Measurements from ENCODE around the gene RNF167.

Gene RNF167

DNA sequence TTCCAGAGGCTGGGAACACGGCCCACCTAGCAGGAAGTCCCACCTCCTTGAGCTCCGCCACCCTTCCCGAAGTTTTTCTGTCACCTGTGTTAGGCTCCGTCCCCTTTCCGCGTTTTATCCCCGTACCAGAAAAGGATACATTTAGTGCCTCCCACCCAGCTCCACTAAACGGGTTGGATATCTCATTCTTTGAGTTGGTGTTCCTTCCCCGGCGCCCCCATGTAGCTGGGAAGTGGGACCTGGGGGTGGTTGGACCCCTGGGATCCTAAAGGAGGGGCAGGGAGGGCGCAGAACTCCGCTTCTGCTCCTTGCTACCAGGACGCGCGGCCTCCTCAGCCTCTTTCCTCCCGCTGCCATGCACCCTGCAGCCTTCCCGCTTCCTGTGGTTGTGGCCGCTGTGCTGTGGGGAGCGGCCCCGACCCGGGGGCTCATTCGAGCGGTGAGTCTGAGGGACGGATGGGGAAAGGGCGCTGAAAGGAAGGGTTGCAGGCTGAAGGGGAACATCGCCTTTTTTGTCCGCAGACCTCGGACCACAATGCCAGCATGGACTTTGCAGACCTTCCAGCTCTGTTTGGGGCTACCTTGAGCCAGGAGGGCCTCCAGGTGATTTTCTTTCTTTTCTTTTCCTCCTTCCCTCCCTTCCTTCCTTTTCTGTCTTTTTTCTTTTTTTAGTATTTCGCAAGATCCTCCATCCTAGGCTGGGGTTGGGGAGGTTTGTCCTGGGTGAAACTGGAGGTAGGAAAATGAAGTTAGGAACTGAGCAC is 669 bp downstream of the RNF167 start:
- DNase-seq = no peak

DNA sequence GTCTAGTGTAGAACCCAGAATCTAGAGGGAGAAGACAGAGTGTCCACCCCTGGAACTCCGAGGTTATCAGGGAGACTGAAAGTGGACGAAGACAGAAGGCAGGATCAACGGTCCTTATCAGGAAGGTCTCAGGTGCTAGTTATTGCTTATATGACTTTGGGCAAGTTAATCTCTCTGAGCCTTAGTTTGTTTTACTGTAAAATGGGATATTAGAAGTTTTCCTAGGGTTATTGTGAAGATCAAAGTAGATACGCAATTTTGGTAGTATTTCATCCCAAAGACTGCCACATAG is 1.2 kb downstream of the RNF167 start:
- no peak for DNase-seq

DNA sequence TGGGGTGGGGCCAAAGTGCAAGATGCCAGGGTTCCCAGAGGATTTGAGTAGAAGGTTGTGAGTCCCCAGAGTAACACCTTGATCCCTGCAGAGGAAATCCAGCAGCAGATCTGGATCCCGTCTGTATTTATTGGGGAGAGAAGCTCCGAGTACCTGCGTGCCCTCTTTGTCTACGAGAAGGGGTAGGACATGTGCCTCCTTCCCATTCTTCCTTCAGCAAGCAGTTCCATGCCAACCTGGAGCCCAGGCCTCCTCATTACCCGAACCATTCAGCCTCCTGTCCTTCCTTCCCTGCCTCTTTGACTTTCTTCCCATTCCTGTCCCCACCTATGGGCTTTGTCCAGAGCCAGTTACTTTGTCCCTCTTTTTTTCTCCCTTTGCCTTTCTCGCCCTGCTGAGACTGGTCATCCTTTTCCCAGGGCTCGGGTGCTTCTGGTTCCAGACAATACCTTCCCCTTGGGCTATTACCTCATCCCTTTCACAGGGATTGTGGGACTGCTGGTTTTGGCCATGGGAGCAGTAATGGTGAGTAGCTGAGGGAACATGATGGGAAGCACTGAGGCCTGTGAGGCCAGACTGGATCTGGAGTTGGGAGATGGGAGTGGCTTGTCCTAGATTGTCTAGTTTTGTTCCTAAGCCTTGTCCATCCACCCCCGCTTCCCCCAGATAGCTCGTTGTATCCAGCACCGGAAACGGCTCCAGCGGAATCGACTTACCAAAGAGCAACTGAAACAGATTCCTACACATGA is 2.9 kb downstream of the RNF167 start:
- no peak for DNase-seq

DNA sequence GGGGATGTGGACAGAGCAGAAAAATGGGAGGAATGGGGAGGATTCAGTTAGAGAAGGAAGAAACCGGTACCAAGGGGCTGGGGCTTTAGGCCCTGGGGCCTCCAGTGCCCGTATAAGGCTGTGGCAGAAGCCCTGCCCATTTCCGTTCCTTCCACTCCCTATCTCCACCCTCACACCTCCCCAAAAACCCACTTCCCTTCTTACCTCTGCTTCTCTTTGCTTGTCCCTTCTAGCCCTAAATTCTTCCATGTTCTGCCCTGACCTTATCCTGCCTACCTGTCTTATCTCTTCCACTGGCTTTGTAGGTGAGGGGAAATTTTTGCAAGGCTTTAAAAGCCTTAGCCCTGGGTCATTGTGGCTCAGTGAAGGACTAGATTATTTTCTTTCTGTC is 4.1 kb downstream of the RNF167 start:
- DNase-seq = no peak

DNA sequence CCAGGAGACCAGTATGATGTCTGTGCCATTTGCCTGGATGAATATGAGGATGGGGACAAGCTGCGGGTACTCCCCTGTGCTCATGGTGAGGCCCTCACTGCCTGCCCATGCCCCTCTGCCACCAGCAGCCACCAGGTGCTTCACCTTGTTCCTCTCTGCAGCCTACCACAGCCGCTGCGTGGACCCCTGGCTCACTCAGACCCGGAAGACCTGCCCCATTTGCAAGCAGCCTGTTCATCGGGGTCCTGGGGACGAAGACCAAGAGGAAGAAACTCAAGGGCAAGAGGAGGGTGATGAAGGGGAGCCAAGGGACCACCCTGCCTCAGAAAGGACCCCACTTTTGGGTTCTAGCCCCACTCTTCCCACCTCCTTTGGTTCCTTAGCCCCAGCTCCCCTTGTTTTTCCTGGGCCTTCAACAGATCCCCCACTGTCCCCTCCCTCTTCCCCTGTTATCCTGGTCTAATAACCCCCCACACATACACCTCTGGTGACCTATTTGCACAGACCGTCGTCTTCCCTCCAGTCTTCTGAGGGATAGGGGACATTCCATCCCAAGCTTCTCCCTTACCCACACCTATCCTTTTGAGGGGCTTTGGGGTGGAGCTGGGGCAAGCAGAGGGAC is 4.6 kb downstream of the RNF167 start:
- no peak for DNase-seq

DNA sequence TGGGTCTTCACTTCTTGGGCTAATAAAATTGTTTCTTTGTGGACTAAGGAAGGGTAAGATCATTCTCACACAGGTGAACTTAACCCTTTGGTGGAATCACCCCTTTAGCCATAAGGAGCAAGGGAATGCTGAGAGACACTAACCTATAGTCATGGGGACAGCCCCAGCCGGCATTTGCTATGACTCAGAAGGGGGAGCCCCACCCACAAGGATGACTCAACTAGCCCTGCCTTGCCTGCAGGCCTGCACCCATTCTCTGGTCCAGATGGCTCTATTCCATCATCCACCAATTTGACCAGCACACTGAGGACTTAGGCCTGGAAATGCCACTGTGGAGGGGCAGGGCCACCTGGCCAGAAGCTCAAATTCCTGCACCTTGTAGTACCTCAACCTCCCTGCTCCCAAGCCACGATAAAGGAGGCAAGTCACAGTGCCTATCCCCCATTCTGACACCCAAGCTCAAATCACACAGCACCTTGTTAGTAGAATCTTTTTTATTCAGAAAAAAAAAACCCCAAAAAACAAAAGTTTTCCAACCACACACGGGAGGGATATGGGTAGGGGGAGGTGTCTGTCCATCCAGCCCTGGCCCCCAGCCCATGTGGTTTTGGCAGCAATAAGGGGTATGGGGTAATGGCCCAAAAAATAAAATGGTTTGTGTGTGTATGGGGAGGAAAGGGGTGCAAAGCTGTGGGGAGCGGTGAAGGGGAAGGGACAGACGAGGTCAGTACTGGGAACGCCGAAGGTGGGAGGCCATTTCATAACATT is 5.3 kb downstream of the RNF167 start:
- DNase-seq = peak; percentile 55

DNA sequence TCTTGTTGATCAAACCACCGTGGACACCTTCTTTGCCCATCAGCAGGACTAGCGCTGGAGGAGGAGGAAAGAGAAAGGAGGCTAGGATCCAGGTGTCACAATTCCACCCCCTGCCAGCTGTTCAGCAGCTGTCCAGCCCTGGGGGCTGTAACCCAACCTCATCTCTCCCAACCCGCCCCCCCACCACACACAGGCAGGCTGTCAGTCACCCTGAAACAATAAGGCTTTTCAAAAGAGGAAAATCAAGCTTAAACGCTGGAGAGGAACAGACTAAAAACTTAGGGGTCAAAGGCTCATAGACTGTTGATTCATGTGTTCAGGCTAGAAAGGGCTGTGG is 5.8 kb downstream of the RNF167 start:
- DNase-seq = peak; percentile 20

DNA sequence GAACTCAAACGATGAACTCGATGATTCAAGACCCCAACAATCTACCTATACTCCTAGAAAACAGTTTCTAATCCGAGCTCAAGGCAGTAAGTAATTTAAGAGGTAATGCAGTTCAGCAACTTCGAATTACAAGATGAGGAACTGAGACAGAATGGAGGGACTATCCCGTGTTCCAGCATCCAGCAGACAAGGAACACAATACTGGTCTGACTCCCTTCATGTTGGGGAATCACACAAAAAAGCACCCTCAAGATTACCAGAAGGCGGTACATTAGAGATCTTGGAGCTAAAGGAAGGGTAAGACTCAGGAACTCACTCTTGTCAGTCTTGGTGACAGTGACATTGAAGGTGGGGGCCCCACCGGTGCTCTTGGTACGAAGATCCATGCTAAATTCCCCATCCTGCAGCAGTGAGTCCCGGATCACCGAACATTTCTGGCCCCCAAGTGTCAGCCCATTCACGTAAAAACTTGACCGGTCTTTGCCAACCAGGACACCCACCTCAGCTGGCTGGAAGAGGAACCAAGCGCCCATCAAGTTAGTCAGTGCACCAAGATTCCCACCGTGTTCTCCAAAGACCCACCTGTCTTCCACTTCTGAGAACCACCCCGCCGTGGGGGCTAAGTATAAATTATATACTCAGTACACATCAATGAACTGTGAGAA is 6.4 kb downstream of the RNF167 start:
- no peak for DNase-seq

DNA sequence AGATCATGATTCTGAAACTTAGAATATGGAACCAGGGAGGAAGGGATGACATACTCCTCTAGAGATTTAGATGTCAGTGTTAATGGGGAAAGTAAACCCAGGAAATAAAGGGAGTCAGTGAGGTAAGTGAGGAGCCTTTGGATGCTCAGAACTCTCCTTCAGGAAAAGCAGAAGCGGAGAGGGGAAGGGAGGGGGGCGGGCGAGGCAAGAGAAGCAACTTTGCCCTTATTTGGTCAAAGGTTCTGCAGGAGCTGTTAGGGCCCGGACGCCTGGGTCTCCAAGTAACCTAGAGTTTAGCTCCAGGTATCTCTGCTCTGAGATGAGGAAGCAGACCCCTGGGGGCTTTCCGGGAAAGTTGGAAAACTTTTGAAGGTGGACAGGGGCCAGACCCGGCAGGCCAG is 6.9 kb downstream of the RNF167 start:
- no peak for DNase-seq

DNA sequence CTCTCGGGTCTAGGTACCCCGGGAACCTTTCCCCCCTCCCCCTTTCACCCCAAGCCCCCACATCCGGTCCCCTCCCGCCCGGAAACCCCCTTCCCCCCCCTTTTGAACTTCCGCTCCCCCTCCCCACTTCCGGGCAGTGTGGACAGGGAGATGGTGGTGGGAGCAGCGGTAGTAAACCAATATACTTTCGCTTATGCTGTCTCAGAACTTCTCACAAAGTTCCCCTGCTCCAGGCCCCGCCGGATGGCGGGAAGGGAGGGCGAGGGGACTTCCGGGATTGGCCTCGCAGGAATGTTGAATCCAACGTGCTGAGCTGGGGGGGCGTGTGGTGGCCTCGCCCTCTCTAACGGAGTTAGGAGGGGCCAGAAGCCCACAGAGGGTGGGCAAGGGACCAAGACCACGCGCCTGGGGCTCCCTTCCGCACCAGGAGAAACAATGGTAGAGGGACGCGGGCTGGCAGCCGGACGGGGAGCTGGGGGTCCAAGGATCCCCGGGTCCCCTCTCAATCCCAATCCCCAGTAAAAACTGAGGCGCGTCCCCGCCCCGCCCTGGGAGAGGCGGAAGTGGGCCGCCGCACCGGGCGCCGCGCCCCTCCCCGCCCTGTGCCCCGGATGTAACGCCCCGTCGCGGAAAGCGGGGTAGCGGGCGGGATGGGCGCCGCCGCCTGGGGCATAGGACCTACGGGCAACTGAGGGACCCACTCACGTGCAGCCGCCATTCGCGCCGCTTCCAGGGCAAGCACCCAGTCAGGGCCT is 7.5 kb downstream of the RNF167 start:
- peak; percentile 74 for DNase-seq

DNA sequence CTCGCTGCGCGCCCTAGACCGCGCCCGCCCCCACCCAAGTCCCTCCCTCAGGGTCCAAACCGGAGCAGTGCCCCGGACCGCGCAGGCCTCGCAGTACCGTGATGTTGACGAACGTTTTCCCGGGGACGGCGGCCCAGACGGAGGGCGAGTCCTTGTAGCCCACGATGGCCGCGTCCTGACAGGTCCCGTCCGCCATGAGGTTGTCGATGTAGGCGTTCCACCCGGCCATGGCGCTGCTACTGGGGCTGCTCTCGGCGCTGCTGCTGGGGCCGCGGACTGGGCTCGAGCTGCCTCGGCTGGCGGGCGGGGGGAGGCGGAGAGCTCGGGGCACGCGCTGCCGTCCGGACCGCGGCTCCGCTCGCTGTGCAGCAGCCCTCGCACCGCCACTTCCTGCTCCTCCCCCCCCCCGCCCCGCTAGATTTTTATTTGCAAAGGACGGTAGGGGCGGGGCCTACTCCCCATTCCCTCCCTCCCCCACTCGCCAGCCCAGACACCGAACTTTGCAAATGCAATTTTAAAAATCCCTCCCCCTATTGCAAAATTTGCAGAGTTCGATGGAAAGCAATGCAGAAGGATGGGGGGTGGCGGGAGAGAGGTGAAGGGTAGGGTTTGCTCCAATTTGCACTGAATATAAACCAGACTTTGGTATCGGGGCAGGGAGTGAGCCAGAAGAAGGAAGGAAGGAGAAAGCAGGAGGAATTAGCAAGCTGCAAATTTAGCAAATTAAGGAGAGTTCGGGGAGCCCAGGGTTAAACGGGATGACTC is 8.3 kb downstream of the RNF167 start, which contains the start of gene PFN1:
PFN1 (minus strand) TSS at position 365 of the 765 bp plus-strand sequence; CDS start at position 229, 136 bp downstream.
- DNase-seq = peak; percentile 94

DNA sequence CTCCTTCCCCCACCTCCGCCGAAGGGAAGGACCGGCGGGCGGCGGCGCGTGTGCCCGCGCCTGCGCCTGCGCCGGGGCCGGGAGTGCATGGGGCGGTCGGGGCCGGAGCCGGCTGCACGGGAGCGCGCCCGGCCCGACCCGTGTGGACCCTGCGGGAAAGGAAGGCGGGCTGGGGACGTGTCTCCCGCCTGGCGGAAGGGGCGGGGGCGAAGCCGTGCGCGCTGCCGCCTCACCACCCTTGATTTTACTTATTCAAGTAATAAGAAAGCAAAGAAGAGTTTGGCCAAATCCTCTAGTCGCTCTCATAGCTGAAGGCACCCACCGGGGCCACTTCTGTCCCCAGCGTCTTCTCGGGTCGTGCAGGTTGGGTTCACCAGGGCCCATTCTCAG is 8.9 kb downstream of the RNF167 start:
- peak; percentile 93 for DNase-seq

DNA sequence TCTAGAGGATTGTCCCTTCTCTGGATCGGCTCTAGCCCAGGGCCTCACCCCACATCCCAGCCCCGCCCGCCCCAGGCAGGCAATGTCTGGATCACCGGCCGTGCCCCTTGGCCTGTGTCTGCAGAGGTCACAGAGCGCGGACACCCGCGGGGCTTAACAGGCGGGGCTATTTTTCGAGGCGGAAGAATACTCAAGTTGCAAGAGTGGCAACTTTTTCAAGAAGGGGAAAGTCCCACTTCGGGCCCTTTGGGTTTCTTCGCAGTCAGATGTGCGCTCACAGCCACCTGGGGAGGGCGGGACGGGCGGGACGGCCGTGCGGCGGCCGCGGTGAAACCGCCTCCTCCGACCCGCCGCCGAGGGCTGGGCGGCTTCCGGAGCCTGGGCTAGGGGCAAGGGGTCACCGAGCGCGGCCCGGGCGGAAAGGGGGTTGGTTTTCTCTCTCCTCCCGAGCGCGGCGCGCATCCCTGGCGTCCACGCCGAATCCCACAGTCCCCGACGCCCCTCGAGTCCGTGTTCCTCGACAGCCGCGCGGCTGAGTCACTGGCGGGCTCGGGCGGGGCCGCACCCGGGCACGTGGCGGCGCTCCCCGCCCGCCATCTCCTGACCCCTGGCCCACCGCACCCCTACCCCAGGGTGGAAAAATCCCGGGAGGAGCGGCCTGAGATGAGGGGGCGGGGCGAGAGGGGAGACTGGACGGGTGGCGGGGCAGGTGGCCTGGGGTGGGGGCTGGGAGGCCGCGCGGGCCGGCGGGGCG is 9.4 kb downstream of the RNF167 start:
- peak; percentile 93 for DNase-seq

DNA sequence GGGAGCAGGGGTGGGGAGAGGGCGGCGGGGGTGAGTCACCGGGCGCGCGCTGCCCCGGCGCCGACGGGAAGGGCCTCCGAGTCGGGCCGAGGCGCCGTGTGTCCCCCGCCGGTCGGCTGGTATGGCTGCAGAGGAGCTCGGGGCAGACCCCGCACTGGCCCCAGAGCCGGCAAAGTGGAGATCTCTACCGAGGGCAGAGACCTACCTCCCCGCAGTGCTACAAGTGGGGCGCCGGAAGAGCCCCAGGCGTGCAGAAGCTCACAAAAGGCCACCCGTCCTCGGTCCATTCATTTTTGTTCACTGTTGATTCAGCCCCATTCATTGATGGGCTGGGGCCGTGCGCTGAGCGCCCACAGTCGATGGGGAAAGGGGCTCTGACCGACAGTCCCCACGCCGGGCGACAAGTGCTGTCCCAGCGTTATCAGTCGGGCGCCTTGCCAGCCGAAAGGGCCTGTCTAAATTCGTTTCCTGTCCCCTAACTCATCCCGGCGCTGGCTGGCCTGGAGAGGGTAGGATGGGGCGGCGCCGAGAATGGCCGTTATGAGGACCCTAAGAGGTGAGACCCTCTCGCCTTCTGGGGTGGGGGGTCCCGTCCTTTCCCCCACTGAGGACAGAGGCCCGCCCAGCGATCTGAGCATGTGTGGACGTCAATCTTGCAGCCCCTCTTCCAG is 10.1 kb downstream of the RNF167 start:
- peak; percentile 71 for DNase-seq

DNA sequence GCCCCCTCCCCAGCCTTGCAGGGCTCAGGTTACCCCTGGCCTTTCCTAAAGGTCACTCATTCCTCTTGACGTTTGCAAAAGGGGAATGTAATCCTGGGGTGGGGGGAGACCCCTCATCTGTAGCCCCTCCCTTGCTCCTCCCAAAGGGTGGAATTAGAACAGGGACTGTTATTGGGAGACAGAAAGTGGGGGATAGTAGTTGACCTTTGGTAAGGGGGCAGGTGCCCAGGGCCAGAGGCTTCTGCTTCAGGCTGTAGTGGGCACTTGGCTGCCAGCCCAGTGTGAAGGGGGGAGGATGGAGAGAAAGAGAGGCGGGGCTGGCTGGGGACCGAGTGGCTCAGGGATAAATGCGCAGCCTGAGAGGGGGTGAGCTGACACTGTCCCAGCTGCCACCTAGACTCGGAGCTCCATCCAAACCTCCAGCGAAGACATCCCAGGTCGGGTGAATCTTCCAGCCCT is 10.7 kb downstream of the RNF167 start, which contains the start of gene ENO3:
ENO3 (plus strand) TSS at position 374 of the 459 bp plus-strand sequence. CDS start 711 bp downstream, outside the sequence.
- peak; percentile 91 for DNase-seq

DNA sequence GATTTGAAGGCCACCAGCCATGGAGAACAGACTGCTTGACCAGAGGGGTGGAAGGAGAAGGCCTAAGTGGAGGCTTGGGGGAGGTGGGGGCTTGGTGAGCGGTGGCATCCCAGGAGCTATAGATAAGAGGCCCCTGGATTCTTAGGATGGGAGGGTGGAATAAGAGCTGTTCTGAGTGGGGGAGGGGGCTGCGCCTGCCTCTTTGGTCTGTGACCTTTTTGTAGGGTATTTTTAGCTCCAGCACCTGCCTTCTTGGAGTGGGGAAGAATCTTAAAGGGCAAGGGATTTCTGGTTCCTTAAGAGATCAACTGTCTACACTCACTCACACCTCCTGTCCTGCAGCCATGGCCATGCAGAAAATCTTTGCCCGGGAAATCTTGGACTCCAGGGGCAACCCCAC is 11.4 kb downstream of the RNF167 start:
- peak; percentile 70 for DNase-seq

DNA sequence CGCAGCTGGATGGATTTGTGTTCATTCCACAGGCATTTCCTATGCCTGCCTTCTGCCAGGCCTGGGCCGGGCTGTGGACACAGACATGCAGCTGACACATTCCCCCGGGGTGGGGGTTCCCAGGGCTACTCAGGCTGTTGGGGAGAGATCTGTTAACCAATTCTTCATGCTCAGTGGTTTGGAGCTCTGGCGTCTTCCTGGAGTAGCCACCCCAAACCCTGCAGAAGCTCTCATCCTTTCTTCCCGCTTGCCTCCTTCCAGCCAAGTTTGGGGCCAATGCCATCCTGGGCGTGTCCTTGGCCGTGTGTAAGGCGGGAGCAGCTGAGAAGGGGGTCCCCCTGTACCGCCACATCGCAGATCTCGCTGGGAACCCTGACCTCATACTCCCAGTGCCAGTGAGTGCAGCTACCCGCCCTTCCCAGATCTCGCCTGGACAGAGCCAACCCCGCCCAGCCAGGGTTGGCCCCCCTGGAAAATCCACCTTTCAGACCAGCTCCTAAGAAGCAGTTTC is 13.4 kb downstream of the RNF167 start:
- DNase-seq = no peak

DNA sequence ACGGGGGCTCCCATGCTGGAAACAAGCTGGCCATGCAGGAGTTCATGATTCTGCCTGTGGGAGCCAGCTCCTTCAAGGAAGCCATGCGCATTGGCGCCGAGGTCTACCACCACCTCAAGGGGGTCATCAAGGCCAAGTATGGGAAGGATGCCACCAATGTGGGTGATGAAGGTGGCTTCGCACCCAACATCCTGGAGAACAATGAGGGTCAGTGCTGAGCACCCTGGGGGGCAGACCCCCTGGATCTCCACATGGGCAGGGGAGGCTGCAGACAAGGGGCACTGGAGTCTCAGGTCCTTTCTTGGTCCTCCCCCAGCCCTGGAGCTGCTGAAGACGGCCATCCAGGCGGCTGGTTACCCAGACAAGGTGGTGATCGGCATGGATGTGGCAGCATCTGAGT is 15.0 kb downstream of the RNF167 start:
- no peak for DNase-seq

DNA sequence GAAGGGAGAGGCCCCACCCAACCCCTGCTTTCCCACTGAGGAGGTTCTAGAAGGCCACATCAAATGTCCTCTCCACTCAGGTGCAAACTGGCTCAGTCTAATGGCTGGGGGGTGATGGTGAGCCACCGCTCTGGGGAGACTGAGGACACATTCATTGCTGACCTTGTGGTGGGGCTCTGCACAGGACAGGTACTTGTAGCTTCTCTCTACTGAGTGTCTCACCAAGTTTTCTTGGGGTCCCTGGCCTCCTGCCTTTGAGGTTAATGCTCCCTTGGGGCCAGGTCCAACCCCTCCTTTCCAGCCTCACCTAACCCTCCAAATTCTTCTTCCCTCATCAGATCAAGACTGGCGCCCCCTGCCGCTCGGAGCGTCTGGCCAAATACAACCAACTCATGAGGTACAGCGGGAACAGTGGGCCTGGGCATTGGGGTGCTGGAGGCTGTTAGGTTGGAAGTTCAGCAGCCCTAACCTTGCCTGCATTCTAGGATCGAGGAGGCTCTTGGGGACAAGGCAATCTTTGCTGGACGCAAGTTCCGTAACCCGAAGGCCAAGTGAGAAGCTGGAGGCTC is 16.5 kb downstream of the RNF167 start:
- DNase-seq = peak; percentile 27

Data from NCI-H82 (cell line).